ENCODE measurements around the gene TXN2.

DNA sequence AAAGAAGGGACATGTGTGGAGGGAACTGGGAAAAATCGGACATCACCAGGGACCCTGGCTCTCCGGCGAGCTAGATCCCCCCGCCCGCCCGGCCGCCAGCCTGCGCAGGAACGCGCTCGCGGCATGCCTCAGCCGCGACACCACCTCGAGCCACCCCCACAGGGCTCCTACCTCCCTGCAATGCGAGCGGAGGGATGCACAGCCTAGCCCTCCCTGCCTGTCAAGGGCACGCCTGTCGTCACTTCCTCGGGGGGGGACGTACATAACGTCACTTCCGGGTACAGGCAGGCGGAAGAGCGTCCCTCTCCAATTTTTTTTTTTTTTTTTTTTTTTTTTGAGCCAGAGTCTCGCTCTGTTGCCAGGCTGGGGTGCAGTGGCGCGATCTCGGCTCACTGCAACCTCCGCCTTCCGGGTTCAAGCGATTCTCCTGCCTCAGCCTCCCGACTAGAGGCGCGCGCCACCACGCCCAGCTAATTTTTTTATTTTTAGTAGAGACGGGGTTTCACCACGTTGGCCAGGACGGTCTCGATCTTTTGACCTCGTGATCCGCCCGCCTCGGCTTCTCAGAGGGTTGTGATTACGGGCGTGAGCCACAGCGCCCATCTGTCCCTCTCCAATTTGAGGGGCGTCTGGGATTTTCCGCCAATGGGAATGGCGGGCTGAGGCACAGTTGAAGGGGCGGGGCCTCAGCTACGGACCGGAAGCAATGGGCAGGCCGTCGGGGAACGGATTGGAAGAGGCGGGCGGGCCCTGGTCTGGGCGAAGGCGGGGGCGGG is at the start of gene TXN2:
- TF ChIP-seq CTCF (IDR thresholded peaks at IDR 0.05; ENCODE audit: low read length): no peak
- TF ChIP-seq EZH2 (IDR thresholded peaks at IDR 0.05; ENCODE audit: borderline replicate concordance, low read length): no peak

All from OCI-LY1 (cell line).